CD4-positive, alpha-beta T cell treated with Interleukin-12 subunit alpha and Interleukin-12 subunit beta, for 1 hour (primary cell): Measurements from ENCODE around the gene GSDME.
"Not testable (repeated sequence)": the region's sequence is repeated elsewhere in the genome, so short reads cannot be mapped to it uniquely, and the experiment has no call there.

Experiments
- DNase-seq: peaks from one replicate; pipeline ENCODE4 v3.0.0-alpha.2; 2020

Gene GSDME

GRCh38 chr7:24757353-24758275 lies at the start of gene GSDME:
TSS of gene GSDME (minus strand) at chr7:24757464. CDS start at chr7:24749774, 7,690 bp downstream.
- DNase-seq, result no peak

- no peak for DNase-seq
Observed at GRCh38 chr7:24802300-24802699, 45.0 kb upstream of the GSDME start.

- DNase-seq, result no peak
Observed at GRCh38 chr7:24801883-24802282, 44.6 kb upstream of the GSDME start.

GRCh38 chr7:24800667-24801066 lies 43.4 kb upstream of the GSDME start:
- DNase-seq, result no peak

- no peak for DNase-seq
Observed at GRCh38 chr7:24800073-24800472, 42.8 kb upstream of the GSDME start.

GRCh38 chr7:24799506-24799905 lies 42.2 kb upstream of the GSDME start:
- DNase-seq, result no peak

GRCh38 chr7:24798261-24798660 lies 41.0 kb upstream of the GSDME start:
- no peak for DNase-seq

- DNase-seq, result no peak
Observed at GRCh38 chr7:24797270-24797669, 40.0 kb upstream of the GSDME start.

- DNase-seq, result no peak
Observed at GRCh38 chr7:24795407-24795767, 38.1 kb upstream of the GSDME start.

GRCh38 chr7:24794751-24795406 lies 37.6 kb upstream of the GSDME start:
- not testable (repeated sequence) for DNase-seq

GRCh38 chr7:24793982-24794648 lies 36.9 kb upstream of the GSDME start:
- DNase-seq, result no peak

- DNase-seq, result no peak
Observed at GRCh38 chr7:24788961-24789576, 31.8 kb upstream of the GSDME start.

- no peak for DNase-seq
Observed at GRCh38 chr7:24788075-24788474, 30.8 kb upstream of the GSDME start.

GRCh38 chr7:24786941-24787340 lies 29.7 kb upstream of the GSDME start:
- no peak for DNase-seq

- no peak for DNase-seq
Observed at GRCh38 chr7:24786306-24786705, 29.0 kb upstream of the GSDME start.

- DNase-seq, result no peak
Observed at GRCh38 chr7:24784277-24784676, 27.0 kb upstream of the GSDME start.

GRCh38 chr7:24783698-24784097 lies 26.4 kb upstream of the GSDME start:
- DNase-seq, result no peak

- DNase-seq, result no peak
Observed at GRCh38 chr7:24781106-24781505, 23.8 kb upstream of the GSDME start.

- no peak for DNase-seq
Observed at GRCh38 chr7:24779283-24779655, 22.0 kb upstream of the GSDME start.

- no peak for DNase-seq
Observed at GRCh38 chr7:24778543-24779282, 21.4 kb upstream of the GSDME start.

- no peak for DNase-seq
Observed at GRCh38 chr7:24777806-24778205, 20.5 kb upstream of the GSDME start.

- no peak for DNase-seq
Observed at GRCh38 chr7:24773646-24774045, 16.4 kb upstream of the GSDME start.

GRCh38 chr7:24769851-24770250 lies 12.6 kb upstream of the GSDME start:
- no peak for DNase-seq
